Adrenal gland (tissue), 5 donors: ENCODE data around the gene SEMA5A.

ENCODE experiments used
- CTCF ChIP-seq, 6 experiments: fragments of 450-650 bp in 4 of 6; fragments of 200-600 bp in 2 of 6; sonication (generic) in 1 of 6; IDR thresholded peaks; 1 replicate in 5 of 6; 2 replicates in 1 of 6; pipeline versions ENCODE4 v1.5.1 to v1.8.0; 2016 to 2021; ENCODE audit warnings: antibody characterized with exemption in 6 of 6, mild to moderate bottlenecking in 2 of 6, moderate library complexity in 1 of 6
- POLR2A ChIP-seq, 2 donors: fragments of 450-650 bp; IDR thresholded peaks; one replicate each; pipeline ENCODE4 v1.6.1; 2017; ENCODE audit warnings: antibody characterized with exemption in 2 of 2, mild to moderate bottlenecking in 2 of 2, moderate library complexity in 1 of 2
- donor health status: DM: no; HTN: no; CAD: no.

GRCh38 chr5:9380109-9380508 lies 165.8 kb downstream of the SEMA5A start:
- TF ChIP-seq CTCF (IDR thresholded peaks at IDR 0.05), result no peak
- no peak for TF ChIP-seq POLR2A (IDR thresholded peaks at IDR 0.05)
